Measurements from ENCODE around the gene TMEM63C.

The TMEM63C gene

GRCh38 chr14:77142005-77142800 lies 39.4 kb upstream of the TMEM63C start:
- Histone ChIP-seq H3K9ac (no peak overlapping the region), H3K27ac (no peak overlapping the region), H3K4me3 (IDR thresholded peaks at IDR 0.05; ENCODE audit: insufficient read depth, low read depth, low read length) (no peak overlapping the region), H3K27me3 (ENCODE audit: insufficient read depth, low read depth) (no peaks in the 10 kb centered on the region; the same call in 1 of the 2 replicates), H3K4me1 (ENCODE audit: low read depth, poor library complexity, severe bottlenecking) (no peaks in the 10 kb centered on the region), H3K36me3 (ENCODE audit: insufficient read depth) (no peaks in the 10 kb centered on the region), H3K79me2 (ENCODE audit: insufficient read depth, low read depth) (no peaks in the 10 kb centered on the region), H3K4me2 (no peak overlapping the region), H2AFZ (ENCODE audit: low read depth) (no peak overlapping the region), H4K20me1 (ENCODE audit: insufficient read depth) (no peaks in the 10 kb centered on the region)
- TF ChIP-seq CTCF (conservative IDR thresholded peaks at IDR 0.05; ENCODE audit: low read depth, low read length), result no peak

DNA sequence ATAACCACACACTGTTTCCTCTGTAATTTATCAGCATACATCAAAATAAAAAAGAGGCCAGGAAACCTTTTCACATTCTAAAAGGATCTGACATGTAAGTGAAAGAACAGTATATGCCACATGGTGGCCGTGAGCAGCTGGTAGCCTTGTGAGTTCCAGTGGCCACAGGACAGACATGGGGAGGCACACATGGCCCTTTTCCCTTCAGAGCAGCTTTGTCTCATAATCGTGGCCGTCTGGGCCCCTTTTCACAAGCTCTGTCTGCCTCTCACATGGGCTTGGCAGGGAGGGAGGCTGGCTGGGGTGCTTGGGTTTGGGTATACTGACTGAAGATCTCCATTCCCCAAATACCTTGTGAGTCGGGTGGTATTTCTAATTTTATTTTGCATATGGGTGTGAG lies 38.5 kb upstream of the TMEM63C start:
- H3K4me3 ChIP-seq (IDR thresholded peaks at IDR 0.05; ENCODE audit: insufficient read depth, low read depth, low read length), result no peak overlapping the region
- H3K27ac ChIP-seq, result no peak overlapping the region

GRCh38 chr14:77144412-77145115 lies 37.0 kb upstream of the TMEM63C start:
- Histone ChIP-seq H2AFZ (ENCODE audit: low read depth) (no peak overlapping the region), H3K4me1 (ENCODE audit: low read depth, poor library complexity, severe bottlenecking) (no peaks in the 10 kb centered on the region), H3K9ac (no peak overlapping the region), H4K20me1 (ENCODE audit: insufficient read depth) (no peaks in the 10 kb centered on the region), H3K79me2 (ENCODE audit: insufficient read depth, low read depth) (no peaks in the 10 kb centered on the region), H3K4me3 (IDR thresholded peaks at IDR 0.05; ENCODE audit: insufficient read depth, low read depth, low read length) (no peak overlapping the region), H3K4me2 (no peak overlapping the region), H3K27me3 (ENCODE audit: insufficient read depth, low read depth) (no peaks in the 10 kb centered on the region), H3K36me3 (ENCODE audit: insufficient read depth) (no peaks in the 10 kb centered on the region), H3K27ac (no peak overlapping the region)
- no peak for TF ChIP-seq CTCF (conservative IDR thresholded peaks at IDR 0.05; ENCODE audit: low read depth, low read length)

More for the DNA sequence above, 38.5 kb upstream of the TMEM63C start:
- H3K9ac ChIP-seq, result no peak overlapping the region
- H3K36me3 ChIP-seq (ENCODE audit: insufficient read depth), result no peaks in the 10 kb centered on the region
- TF ChIP-seq CTCF (conservative IDR thresholded peaks at IDR 0.05; ENCODE audit: low read depth, low read length), result no peak
- no peak overlapping the region for H2AFZ ChIP-seq (ENCODE audit: low read depth)
- H3K27me3 ChIP-seq (ENCODE audit: insufficient read depth, low read depth), result no peaks in the 10 kb centered on the region; the same call in 1 of the 2 replicates
- H3K79me2 ChIP-seq (ENCODE audit: insufficient read depth, low read depth), result no peaks in the 10 kb centered on the region
- no peak overlapping the region for H3K4me2 ChIP-seq
- H3K4me1 ChIP-seq (ENCODE audit: low read depth, poor library complexity, severe bottlenecking), result no peaks in the 10 kb centered on the region
- H4K20me1 ChIP-seq (ENCODE audit: insufficient read depth), result no peaks in the 10 kb centered on the region

DNA sequence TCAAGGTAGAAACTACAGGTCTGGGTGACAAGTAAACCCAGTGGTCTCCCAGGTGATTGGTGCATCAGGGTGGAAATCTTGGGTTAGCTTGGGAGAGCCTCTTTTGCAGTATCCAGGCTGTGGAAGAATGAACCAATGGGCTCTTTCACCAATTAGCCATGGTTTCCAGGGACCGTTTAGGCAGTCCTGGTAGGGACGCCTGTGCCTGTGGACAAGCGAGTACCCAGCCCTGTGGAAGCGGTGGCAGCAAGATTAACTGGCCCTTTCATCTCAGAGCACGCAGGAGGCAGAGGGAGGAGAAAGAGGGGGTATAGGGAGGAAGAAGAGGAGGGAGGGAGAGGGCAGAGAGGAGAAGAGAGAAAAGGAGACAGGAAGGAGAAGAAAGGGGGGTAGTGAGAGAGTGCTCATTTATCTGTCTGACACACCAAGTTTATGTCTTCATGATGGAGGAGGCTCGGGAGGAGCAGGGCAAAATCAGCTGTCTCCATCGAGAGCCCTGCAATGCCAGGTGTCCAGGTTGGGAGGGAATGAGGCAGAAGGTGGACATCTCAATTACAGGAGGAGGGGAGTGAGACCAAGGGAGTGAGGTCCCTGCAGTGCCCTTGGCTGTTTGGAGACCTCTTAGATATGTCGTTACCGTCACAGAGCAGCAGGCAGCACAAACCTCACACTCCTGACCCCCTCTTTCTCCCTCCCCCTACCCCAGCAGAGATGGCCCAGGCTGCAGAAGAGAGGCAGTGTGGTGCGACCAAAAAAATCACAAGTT lies 35.4 kb upstream of the TMEM63C start:
- no peaks in the 10 kb centered on the region for H4K20me1 ChIP-seq (ENCODE audit: insufficient read depth)
- no peak overlapping the region for H2AFZ ChIP-seq (ENCODE audit: low read depth)
- no peaks in the 10 kb centered on the region for H3K27me3 ChIP-seq (ENCODE audit: insufficient read depth, low read depth)
- no peak overlapping the region for H3K4me2 ChIP-seq
- TF ChIP-seq CTCF (conservative IDR thresholded peaks at IDR 0.05; ENCODE audit: low read depth, low read length), result no peak
- no peaks in the 10 kb centered on the region for H3K36me3 ChIP-seq (ENCODE audit: insufficient read depth)
- no peak overlapping the region for H3K27ac ChIP-seq
- no peak overlapping the region for H3K9ac ChIP-seq
- no peak overlapping the region for H3K4me3 ChIP-seq (IDR thresholded peaks at IDR 0.05; ENCODE audit: insufficient read depth, low read depth, low read length)
- H3K4me1 ChIP-seq (ENCODE audit: low read depth, poor library complexity, severe bottlenecking), result peaks cover under 1% of the 10 kb centered on the region
- H3K79me2 ChIP-seq (ENCODE audit: insufficient read depth, low read depth), result no peaks in the 10 kb centered on the region
